GM18907 (cell line): ENCODE measurements around the gene HAGHL.

Experiments
- ATAC-seq: cut with Tn5 transposase; IDR thresholded peaks from one replicate; pipeline ENCODE4 v1.9.1; 2021; ENCODE audit warnings: mild to moderate bottlenecking, moderate library complexity; ENCODE audit not compliant: unreplicated experiment

HAGHL gene, protein sequence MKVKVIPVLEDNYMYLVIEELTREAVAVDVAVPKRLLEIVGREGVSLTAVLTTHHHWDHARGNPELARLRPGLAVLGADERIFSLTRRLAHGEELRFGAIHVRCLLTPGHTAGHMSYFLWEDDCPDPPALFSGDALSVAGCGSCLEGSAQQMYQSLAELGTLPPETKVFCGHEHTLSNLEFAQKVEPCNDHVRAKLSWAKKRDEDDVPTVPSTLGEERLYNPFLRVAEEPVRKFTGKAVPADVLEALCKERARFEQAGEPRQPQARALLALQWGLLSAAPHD

GRCh38 chr16:726438-727290 is at the start of gene HAGHL, which contains the start of gene CCDC78:
Gene HAGHL, plus strand, starts transcription at chr16:727106. Its CDS starts 404 bp downstream, at chr16:727510.
Gene CCDC78, minus strand, starts transcription at chr16:726443. Its CDS starts 76 bp downstream, at chr16:726367.
- no peak for ATAC-seq

- ATAC-seq, result no peak
Measured at GRCh38 chr16:677316-678190, 49.4 kb upstream of the HAGHL start.

DNA sequence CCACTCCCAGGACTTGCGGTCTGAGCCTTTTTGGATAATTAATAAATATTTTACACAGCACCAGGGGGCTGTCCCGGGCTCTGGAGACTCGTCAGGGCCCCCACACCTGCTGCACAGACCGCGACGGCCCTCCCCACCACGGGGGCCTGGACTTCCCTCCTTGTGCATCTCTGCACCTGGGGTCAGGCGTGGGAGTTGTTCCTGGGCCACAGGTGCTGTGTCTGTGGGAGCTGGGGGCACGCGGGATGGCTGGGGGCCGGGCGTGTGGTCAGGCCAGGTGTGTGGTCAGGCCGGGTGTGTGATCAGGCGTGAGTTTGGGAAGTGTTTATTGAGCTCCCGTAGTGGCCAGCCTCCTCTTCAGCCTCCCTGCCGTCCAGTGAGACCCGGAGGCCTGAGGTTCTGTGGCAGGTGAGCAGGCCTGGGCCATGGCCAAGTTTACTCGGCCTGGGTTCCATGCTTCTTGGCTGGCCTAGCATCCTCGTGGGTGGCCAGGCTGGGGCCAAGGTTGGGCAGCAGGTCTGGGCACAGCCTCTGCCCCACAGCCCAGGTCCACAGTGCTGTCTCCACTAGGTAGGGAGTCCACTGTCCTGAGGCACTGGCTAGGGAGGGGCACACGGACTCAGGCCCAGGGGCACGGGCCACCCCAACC is 48.6 kb upstream of the HAGHL start:
- ATAC-seq, result no peak

GRCh38 chr16:678858-679813 is 47.8 kb upstream of the HAGHL start:
- peak; percentile 13 for ATAC-seq

DNA sequence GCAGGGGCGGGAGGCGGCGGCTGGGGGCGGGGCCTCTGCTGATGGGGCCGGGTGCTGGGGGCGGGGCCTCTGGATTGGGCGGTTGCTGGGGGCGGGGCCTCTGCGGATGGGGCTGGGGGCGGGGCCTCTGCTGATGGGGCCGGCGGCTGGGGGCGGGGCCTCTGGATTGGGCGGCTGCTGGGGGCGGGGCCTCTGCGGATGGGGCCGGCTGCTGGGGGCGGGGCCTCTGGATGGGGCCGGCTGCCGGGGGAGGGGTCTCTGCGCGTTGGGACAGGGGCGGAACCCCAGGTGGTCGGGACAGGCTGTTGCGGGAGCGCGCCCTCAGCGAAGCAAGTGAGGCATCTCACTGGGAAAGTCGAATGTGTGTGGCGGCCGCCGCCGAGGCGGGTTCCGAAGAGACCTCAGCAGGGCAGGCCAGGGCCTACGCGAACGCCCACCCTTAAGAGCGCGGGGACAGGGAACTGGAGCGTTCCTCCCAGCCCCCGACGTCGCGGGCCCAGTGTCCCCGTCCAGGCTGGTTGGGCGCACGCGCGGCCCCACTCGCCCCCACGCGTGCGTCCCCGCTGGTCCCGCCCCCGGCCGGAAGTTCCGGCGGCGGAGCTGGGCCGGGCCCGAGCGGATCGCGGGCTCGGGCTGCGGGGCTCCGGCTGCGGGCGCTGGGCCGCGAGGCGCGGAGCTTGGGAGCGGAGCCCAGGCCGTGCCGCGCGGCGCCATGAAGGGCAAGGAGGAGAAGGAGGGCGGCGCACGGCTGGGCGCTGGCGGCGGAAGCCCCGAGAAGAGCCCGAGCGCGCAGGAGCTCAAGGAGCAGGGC is 46.9 kb upstream of the HAGHL start, which contains the start of gene STUB1:
Gene STUB1 (plus strand): TSS at position 597 of the 811 bp plus-strand sequence. CDS start 116 bp downstream, at position 713.
- ATAC-seq, result peak; percentile 30

GRCh38 chr16:680625-680945 is 46.3 kb upstream of the HAGHL start:
- ATAC-seq, result no peak

GRCh38 chr16:680967-681745 is 45.8 kb upstream of the HAGHL start:
- ATAC-seq, result no peak

GRCh38 chr16:681746-682427 is 45.0 kb upstream of the HAGHL start:
- ATAC-seq, result no peak

- ATAC-seq, result no peak
Measured at GRCh38 chr16:682493-683395, 44.2 kb upstream of the HAGHL start.

- no peak for ATAC-seq
Measured at GRCh38 chr16:683396-684070, 43.4 kb upstream of the HAGHL start.

- peak; percentile 59 for ATAC-seq
Measured at GRCh38 chr16:684071-684794, 42.7 kb upstream of the HAGHL start, which contains the start of gene JMJD8. Gene JMJD8, minus strand, starts transcription at chr16:684334. Its CDS starts 15 bp downstream, at chr16:684319.

GRCh38 chr16:684961-685696 is 41.8 kb upstream of the HAGHL start:
- ATAC-seq, result no peak

GRCh38 chr16:685967-686366 is 40.9 kb upstream of the HAGHL start:
- no peak for ATAC-seq
